ENCODE measurements around the gene PCDHA8. TPM values are rescaled to one million over a fixed set of nuclear protein-coding genes. Genes with fewer than 3 reads are reported as not detected.
"Not testable (repeated sequence)": the region's sequence is repeated elsewhere in the genome, so short reads cannot be mapped to it uniquely, and the experiment has no call there.

PCDHA8 gene
- total and polyA plus RNA-seq, 3 donors from 2014 or later, result 0.24 to 1.9 (median 1.2) TPM

DNA sequence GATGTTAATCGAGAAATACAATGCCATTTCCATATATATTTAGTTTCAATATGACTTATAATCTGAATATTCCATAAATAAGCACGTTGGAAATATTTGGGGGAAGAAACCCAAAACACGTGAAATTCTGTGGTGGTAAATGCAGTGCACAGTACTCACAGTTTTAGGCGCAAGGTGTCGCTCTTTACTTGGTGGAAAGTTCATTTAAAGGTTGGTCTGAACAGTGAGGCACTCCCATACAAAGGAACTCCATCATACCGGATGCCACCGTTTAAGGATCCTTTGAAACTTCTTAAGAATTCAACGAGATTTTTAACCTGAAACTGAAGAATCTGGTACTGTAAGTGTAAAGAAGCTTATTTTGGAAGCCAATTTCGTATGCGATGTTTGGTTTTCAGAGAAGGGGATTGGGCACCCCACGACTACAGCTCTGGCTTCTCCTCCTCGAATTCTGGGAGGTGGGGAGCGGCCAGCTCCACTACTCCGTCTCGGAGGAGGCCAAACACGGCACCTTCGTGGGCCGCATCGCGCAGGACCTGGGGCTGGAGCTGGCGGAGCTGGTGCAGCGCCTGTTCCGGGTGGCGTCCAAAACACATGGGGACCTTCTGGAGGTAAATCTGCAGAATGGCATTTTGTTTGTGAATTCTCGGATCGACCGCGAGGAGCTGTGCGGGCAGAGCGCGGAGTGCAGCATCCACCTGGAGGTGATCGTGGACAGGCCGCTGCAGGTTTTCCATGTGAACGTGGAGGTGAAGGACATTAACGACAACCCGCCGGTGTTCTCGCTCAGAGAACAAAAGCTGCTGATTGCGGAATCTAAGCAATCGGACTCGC is 28.0 kb downstream of the PCDHA8 start, which contains the start of gene PCDHA11:
Gene PCDHA11, plus strand, starts transcription at position 237 of the 834 bp plus-strand sequence. Its CDS starts 147 bp downstream, at position 384.
- no peak within 1 kb of the TSS for H3K27ac ChIP-seq
- H3K36me3 ChIP-seq (ENCODE audit: low read depth, missing control alignments), result no peaks in the 10 kb centered on the region
- H3K4me1 ChIP-seq, result no peaks in the 10 kb centered on the region
- TF ChIP-seq CTCF (IDR thresholded peaks at IDR 0.05) (peak in 2 of 3 experiments; percentile 25 to 35), POLR2A (IDR thresholded peaks at IDR 0.05) (no peak)
- WGBS, 2 donors, result 9 to 12% methylated on average over 23 to 41 of the region's 41 CpGs
- DNase-seq, result peak; percentile 52
- no peaks in the 10 kb centered on the region for H3K9me3 ChIP-seq
- intact Hi-C loops (cut with DNase I; ENCODE audit: low total_unique reads), result no loop called here
- H3K27me3 ChIP-seq, result no peaks in the 10 kb centered on the region
- peak within 1 kb of the TSS in 1 of 2 donors; percentile 18 for H3K4me3 ChIP-seq

- no peak for TF ChIP-seq POLR2A (IDR thresholded peaks at IDR 0.05)
- TF ChIP-seq CTCF (IDR thresholded peaks at IDR 0.05), result no peak
- Histone ChIP-seq H3K36me3 (ENCODE audit: low read depth, missing control alignments) (no peaks in the 10 kb centered on the region), H3K27ac (no peak overlapping the region), H3K4me1 (no peaks in the 10 kb centered on the region), H3K27me3 (no peaks in the 10 kb centered on the region), H3K4me3 (peak overlapping the region in 1 of 2 donors; percentile 18), H3K9me3 (no peaks in the 10 kb centered on the region)
- 37 to 42% methylated on average over 5 of the region's 5 CpGs for WGBS, 2 donors
- intact Hi-C loops (cut with DNase I; ENCODE audit: low total_unique reads), result no loop called here
- no peak for DNase-seq
Observed at GRCh38 chr5:140869555-140869886, 28.5 kb downstream of the PCDHA8 start.

DNA sequence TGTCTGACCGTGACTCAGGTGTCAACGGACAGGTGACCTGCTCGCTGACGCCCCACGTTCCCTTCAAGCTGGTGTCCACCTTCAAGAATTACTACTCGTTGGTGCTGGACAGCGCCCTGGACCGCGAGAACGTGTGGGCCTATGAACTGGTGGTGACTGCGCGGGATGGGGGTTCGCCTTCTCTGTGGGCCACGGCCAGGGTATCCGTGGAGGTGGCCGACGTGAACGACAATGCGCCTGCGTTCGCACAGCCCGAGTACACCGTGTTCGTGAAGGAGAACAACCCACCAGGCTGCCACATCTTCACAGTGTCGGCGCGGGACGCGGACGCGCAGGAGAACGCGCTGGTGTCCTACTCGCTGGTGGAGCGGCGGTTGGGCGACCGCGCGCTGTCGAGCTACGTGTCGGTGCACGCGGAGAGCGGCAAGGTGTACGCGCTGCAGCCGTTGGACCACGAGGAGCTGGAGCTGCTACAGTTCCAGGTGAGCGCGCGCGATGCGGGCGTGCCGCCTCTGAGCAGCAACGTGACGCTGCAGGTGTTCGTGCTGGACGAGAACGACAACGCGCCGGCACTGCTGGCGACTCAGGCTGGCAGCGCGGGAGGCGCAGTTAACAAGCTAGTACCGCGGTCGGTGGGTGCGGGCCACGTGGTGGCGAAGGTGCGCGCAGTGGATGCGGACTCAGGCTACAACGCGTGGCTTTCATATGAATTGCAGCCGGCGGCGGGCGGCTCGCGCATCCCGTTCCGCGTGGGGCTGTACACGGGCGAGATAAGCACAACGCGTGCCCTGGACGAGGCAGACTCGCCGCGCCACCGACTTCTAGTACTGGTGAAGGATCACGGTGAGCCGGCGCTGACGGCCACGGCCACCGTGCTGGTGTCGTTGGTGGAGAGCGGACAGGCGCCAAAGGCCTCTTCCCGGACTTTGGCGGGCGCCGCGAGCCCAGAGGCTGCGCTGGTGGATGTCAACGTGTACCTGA is 29.5 kb downstream of the PCDHA8 start:
- H3K4me1 ChIP-seq, result no peaks in the 10 kb centered on the region
- no peaks in the 10 kb centered on the region for H3K27me3 ChIP-seq
- WGBS, 2 donors, result 39 to 41% methylated on average over 14 to 71 of the region's 114 CpGs
- TF ChIP-seq POLR2A (IDR thresholded peaks at IDR 0.05) (no peak), CTCF (IDR thresholded peaks at IDR 0.05) (no peak)
- intact Hi-C loops (cut with DNase I; ENCODE audit: low total_unique reads), result no loop called here
- H3K9me3 ChIP-seq, result no peaks in the 10 kb centered on the region
- no peak overlapping the region for H3K27ac ChIP-seq
- DNase-seq, result peak; percentile 14
- no peaks in the 10 kb centered on the region for H3K36me3 ChIP-seq (ENCODE audit: low read depth, missing control alignments)
- peak overlapping the region; percentile 19 to 23 for H3K4me3 ChIP-seq

DNA sequence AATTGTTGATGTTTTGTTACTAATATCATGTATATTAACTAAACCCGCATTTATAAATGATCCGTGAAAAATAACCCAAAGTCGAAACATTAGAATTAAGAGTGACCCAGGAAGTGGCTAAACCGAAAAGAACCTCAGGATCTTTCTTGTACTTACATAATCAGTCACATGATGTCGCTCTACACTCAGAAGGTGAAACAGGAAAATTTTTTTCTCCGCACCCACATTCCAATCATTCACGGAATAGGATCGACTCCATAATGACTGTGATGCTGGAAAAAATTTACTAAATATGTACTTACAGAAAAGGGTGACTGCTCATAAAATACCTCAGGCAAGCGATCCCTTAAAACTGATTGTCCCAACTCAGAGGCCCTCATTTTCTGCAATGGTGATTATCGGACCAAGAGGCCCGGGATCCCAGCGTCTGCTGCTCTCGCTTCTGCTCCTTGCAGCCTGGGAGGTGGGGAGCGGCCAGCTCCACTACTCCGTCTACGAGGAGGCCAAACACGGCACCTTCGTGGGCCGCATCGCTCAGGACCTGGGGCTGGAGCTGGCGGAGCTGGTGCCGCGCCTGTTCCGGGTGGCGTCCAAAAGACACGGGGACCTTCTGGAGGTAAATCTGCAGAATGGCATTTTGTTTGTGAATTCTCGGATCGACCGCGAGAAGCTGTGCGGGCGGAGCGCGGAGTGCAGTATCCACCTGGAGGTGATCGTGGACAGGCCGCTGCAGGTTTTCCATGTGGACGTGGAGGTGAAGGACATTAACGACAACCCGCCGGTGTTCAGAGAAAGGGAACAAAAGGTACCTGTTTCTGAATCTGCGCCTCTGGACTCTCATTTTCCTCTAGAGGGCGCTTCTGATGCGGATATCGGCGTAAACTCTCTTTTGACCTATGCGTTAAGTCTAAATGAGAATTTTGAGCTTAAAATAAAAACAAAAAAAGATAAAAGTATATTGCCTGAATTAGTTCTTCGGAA is 34.4 kb downstream of the PCDHA8 start, which contains the start of gene PCDHA12:
Gene PCDHA12, plus strand, starts transcription at position 224 of the 981 bp plus-strand sequence. Its CDS starts 165 bp downstream, at position 389.
- DNase-seq, result no peak
- TF ChIP-seq POLR2A (IDR thresholded peaks at IDR 0.05) (no peak), CTCF (IDR thresholded peaks at IDR 0.05) (peak in 2 of 3 experiments; percentile 27 to 28)
- Histone ChIP-seq H3K4me1 (no peaks in the 10 kb centered on the region), H3K27ac (no peak within 1 kb of the TSS), H3K4me3 (peak within 1 kb of the TSS in 1 of 2 donors; percentile 51), H3K9me3 (no peaks in the 10 kb centered on the region), H3K27me3 (no peaks in the 10 kb centered on the region), H3K36me3 (ENCODE audit: low read depth, missing control alignments) (no peaks in the 10 kb centered on the region)
- intact Hi-C loops (cut with DNase I; ENCODE audit: low total_unique reads), result no loop called here
- WGBS, 2 donors, result 12 to 14% methylated on average over 47 of the region's 47 CpGs

DNA sequence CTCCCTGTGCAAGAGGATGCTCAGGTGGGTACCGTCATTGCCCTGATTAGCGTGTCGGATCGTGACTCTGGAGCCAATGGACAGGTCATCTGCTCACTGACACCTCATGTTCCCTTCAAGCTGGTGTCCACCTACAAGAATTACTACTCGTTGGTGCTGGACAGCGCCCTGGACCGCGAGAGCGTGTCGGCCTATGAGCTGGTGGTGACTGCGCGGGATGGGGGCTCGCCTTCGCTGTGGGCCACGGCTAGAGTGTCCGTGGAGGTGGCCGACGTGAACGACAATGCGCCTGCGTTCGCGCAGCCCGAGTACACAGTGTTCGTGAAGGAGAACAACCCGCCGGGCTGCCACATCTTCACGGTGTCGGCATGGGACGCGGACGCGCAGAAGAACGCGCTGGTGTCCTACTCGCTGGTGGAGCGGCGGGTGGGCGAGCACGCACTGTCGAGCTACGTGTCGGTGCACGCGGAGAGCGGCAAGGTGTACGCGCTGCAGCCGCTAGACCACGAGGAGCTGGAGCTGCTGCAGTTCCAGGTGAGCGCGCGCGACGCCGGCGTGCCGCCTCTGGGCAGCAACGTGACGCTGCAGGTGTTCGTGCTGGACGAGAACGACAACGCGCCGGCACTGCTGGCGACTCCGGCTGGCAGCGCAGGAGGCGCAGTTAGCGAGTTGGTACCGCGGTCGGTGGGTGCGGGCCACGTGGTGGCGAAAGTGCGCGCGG is 35.7 kb downstream of the PCDHA8 start:
- peak overlapping the region; percentile 16 to 51 for H3K4me3 ChIP-seq
- H3K36me3 ChIP-seq (ENCODE audit: low read depth, missing control alignments); DNase-seq; H3K27ac ChIP-seq; H3K4me1 ChIP-seq; intact Hi-C loops (cut with DNase I; ENCODE audit: low total_unique reads); H3K9me3 ChIP-seq; H3K27me3 ChIP-seq: not testable (repeated sequence)
- 33 to 39% methylated on average over 13 to 74 of the region's 80 CpGs for WGBS, 2 donors

Measured in testis (tissue), 3 donors.